Epithelial cell of proximal tubule (primary cell): ENCODE measurements around the gene NFKB1. TPM values are rescaled to one million over a fixed set of nuclear protein-coding genes. Genes with fewer than 3 reads are reported as not detected.
"Not testable (repeated sequence)": the region's sequence is repeated elsewhere in the genome, so short reads cannot be mapped to it uniquely, and the experiment has no call there.

ENCODE experiments used
- DNase-seq: peaks from one replicate; pipeline ENCODE4 v3.0.0-alpha.2; 2011; ENCODE audit warnings: low read depth
- H3K4me3 ChIP-seq: 2 replicates; pipeline ENCODE4 v1.5.1; 2011; ENCODE audit warnings: low read depth, mild to moderate bottlenecking, low read length
- total RNA-seq: library from RNA; depleted of rRNA; stranded (reverse); fragments of >200 nt; gene quantifications from 2 replicates; pipeline ENCODE4 v1.2.3, GENCODE V29; 2015
- TF ChIP-seq, protein P1 (sequence below): conservative IDR thresholded peaks from 2 replicates; pipeline ENCODE4 v1.5.1; 2012; ENCODE audit warnings: low read depth, mild to moderate bottlenecking, low read length

NFKB1 gene
- total RNA-seq, 1 donor from 2014 or later: 26.2 TPM

DNA sequence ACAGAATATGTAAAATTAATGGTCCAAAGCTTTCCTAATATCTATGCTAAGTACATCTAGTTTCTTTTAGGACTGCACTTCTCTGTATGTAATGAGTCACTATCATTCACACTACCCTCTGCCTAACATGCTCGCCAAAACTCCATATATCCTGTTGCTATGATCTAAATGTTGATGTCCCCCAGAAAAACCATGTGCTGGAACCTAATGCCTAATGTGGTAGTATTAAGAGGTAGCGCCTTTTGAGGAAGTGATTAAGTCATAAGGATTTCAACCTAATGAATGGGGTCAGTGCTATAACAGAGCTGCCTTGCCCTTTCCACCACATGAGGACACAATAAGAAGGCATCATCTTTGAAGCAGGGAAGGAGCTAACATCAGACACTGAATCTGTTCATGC, 34.9 kb upstream of the NFKB1 start:
- TF ChIP-seq, protein P1, sequence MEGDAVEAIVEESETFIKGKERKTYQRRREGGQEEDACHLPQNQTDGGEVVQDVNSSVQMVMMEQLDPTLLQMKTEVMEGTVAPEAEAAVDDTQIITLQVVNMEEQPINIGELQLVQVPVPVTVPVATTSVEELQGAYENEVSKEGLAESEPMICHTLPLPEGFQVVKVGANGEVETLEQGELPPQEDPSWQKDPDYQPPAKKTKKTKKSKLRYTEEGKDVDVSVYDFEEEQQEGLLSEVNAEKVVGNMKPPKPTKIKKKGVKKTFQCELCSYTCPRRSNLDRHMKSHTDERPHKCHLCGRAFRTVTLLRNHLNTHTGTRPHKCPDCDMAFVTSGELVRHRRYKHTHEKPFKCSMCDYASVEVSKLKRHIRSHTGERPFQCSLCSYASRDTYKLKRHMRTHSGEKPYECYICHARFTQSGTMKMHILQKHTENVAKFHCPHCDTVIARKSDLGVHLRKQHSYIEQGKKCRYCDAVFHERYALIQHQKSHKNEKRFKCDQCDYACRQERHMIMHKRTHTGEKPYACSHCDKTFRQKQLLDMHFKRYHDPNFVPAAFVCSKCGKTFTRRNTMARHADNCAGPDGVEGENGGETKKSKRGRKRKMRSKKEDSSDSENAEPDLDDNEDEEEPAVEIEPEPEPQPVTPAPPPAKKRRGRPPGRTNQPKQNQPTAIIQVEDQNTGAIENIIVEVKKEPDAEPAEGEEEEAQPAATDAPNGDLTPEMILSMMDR: no peak
- no peak for DNase-seq
- H3K4me3 ChIP-seq: no peak overlapping the region

DNA sequence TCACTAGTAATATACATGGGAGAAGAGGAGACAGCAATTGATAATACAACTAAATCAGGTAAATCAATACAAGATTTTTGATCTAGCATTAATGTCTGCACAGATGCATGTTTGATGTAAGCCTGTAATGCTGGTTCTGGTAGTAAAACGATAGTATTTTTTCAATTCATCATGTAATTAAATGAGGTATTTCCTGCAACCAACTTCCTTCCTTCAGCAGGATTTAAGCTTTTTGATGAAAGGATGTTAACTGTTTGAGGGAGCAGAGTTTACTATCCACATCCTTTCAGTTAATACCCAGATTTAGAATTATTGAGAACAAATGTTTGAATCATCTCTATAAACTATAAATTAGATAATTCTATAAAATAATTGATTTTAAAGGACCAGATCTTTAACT, 31.4 kb upstream of the NFKB1 start:
- no peak for DNase-seq
- TF ChIP-seq, protein P1: no peak
- H3K4me3 ChIP-seq: no peak overlapping the region

- no peak for DNase-seq
- TF ChIP-seq, protein P1: no peak
- H3K4me3 ChIP-seq: no peak overlapping the region
Observed at GRCh38 chr4:102472441-102473013, 28.6 kb upstream of the NFKB1 start.

DNA sequence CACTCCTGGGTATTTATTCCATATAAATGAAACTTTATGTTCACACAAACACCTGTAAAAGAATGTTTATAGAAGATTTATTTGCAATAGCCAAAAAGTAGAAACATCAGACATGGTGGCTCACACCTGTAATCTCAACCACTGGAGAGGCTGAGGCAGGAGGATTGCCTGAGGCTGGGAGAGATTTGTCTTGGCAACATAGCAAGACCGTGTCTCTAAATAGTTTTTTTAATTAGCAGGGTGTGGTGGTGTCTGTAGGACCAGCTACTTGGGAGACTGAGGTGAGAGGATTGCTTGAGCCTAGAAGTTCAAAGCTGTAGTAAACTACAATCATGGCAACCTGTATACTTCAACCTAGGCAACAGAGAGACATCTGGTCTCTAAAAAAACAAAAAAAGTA, 27.7 kb upstream of the NFKB1 start:
- H3K4me3 ChIP-seq: no peak overlapping the region
- TF ChIP-seq, protein P1: no peak
- DNase-seq: no peak

DNA sequence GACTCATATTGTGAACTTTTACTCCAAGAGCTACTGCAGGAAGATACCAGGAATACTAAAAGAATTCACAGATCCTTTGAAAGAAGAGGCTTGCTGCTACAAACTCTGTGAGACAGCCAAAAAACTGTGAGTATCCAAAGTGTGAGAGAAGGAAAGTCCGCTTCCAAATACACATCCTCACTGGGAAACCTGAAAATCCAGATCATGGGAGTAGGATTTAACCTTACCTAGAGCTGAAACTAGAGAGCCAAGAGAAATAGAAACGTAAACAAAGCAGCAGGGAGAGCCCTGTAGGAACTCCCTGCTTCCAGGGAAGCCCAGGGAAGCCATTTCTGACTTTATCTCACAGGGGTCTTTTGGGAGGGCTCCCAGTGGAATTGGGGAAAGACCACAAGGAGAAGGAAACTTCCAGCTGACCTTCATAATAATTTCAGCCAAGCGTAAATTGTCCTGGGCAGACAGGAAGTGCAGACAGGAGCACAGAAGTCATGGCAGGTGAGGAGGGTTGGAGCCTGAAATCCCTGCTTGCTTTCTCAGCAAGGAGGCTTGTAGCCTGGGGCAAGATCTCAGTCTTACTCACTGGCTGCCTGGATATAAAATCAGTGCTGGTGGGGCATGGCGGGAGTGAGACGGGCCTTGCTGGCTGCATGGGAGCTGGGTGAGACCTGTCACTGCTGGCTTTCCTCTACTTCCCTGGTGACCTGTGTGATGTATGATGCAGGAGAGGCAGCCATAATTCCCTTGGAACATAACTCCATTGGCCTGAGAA, 26.2 kb upstream of the NFKB1 start:
- no peak overlapping the region for H3K4me3 ChIP-seq
- DNase-seq: no peak
- TF ChIP-seq, protein P1: no peak

DNA sequence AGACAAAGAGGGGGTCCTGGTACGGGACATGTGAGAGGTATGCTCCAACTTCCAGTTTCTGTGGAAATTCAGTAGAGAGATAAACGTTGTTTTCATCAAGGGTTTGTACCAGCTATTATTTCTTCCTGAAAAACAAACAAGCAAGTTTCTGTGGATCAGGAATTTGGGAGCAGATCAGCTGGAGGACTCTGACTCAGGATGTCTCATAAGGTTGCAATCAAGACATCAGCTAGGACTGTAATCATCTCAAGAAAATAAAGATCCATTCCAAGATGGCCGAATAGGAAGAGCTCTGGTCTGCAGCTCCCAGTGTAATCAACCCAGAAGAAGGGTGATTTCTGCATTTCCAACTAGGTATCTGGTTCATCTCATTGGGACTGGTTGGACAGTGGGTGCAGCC, 23.5 kb upstream of the NFKB1 start:
- H3K4me3 ChIP-seq: no peak overlapping the region
- DNase-seq: no peak
- TF ChIP-seq, protein P1: no peak

DNA sequence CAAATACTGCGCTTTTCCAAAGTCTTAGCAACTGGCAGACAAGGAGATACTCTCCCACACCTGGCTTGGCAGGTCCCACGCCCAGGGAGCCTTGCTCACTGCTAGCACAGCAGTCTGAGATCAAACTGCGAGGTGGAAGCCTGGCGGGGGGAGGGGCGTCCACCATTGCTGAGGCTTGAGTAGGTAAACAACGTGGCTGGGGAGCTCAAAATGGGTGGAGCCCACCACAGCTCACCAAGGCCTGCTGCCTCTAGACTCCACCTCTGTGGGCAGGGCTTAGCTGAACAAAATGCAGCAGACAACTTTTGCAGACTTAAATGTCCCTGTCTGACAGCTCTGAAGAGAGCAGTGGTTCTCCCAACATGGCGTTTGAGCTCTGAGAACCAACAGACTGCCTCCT, 23.0 kb upstream of the NFKB1 start:
- DNase-seq: no peak
- TF ChIP-seq, protein P1: no peak
- H3K4me3 ChIP-seq: no peak overlapping the region

DNA sequence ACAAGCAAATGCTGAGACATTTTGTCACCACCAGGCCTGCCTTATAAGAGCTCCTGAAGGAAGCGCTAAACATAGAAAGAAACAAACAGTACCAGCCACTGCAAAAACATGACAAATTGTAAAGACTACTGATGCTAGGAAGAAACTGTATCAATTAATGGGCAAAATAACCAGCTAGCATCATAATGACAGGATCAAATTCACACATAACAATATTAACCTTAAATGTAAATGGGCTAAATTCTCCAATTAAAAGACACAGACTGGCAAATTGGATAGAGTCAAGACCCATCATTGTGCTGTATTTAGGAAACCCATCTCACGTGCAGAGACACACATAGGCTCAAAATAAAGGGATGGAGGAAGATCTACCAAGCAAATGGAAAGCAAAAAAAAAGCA, 21.3 kb upstream of the NFKB1 start:
- not testable (repeated sequence) for DNase-seq, H3K4me3 ChIP-seq
